ENCODE data around the gene LRP1B. TPM values are rescaled to one million over a fixed set of nuclear protein-coding genes. Genes with fewer than 3 reads are reported as not detected.
A peak's percentile ranks its signal among the peaks of the same experiment; 100 is the strongest.

Gene LRP1B
- total RNA-seq, 1 experiment from 2014 or later: 0.03 TPM

GRCh38 chr2:140542627-140543026, 1588.2 kb downstream of the LRP1B start:
- in situ Hi-C loops (cut with HindIII; ENCODE audit: low pct_unique_long_range_greater_than_20kb, low sequenced_read_pairs): no loop called here
- no peak for DNase-seq (ENCODE audit: low read depth, low spot score)

- no peak for DNase-seq (ENCODE audit: low read depth, low spot score)
- in situ Hi-C loops (cut with HindIII; ENCODE audit: low pct_unique_long_range_greater_than_20kb, low sequenced_read_pairs): no loop called here
Measured at GRCh38 chr2:140539242-140539875, 1591.5 kb downstream of the LRP1B start.

GRCh38 chr2:140529706-140530105, 1601.1 kb downstream of the LRP1B start:
- DNase-seq (ENCODE audit: low read depth, low spot score): no peak
- in situ Hi-C loops (cut with HindIII; ENCODE audit: low pct_unique_long_range_greater_than_20kb, low sequenced_read_pairs): no loop called here

- in situ Hi-C loops (cut with HindIII; ENCODE audit: low pct_unique_long_range_greater_than_20kb, low sequenced_read_pairs): no loop called here
- DNase-seq (ENCODE audit: low read depth, low spot score): no peak
Measured at GRCh38 chr2:140528982-140529381, 1601.8 kb downstream of the LRP1B start.

- no peak for DNase-seq (ENCODE audit: low read depth, low spot score)
Measured at GRCh38 chr2:140526575-140526974, 1604.2 kb downstream of the LRP1B start.

GRCh38 chr2:140512106-140512505, 1618.7 kb downstream of the LRP1B start:
- in situ Hi-C loops (cut with HindIII; ENCODE audit: low pct_unique_long_range_greater_than_20kb, low sequenced_read_pairs): no loop called here
- DNase-seq (ENCODE audit: low read depth, low spot score): no peak

More at GRCh38 chr2:140526575-140526974, 1604.2 kb downstream of the LRP1B start:
- in situ Hi-C loops (cut with HindIII; ENCODE audit: low pct_unique_long_range_greater_than_20kb, low sequenced_read_pairs): no loop called here

GRCh38 chr2:140509765-140510164, 1621.1 kb downstream of the LRP1B start:
- in situ Hi-C loops (cut with HindIII; ENCODE audit: low pct_unique_long_range_greater_than_20kb, low sequenced_read_pairs): no loop called here
- no peak for DNase-seq (ENCODE audit: low read depth, low spot score)

GRCh38 chr2:140508756-140509155, 1622.1 kb downstream of the LRP1B start:
- DNase-seq (ENCODE audit: low read depth, low spot score): no peak
- in situ Hi-C loops (cut with HindIII; ENCODE audit: low pct_unique_long_range_greater_than_20kb, low sequenced_read_pairs): no loop called here

GRCh38 chr2:140506606-140507005, 1624.2 kb downstream of the LRP1B start:
- peak; percentile 2 for DNase-seq (ENCODE audit: low read depth, low spot score)
- in situ Hi-C loops (cut with HindIII; ENCODE audit: low pct_unique_long_range_greater_than_20kb, low sequenced_read_pairs): no loop called here

- no peak for DNase-seq (ENCODE audit: low read depth, low spot score)
- in situ Hi-C loops (cut with HindIII; ENCODE audit: low pct_unique_long_range_greater_than_20kb, low sequenced_read_pairs): no loop called here
Measured at GRCh38 chr2:140504601-140505000, 1626.2 kb downstream of the LRP1B start.

- no peak for DNase-seq (ENCODE audit: low read depth, low spot score)
- in situ Hi-C loops (cut with HindIII; ENCODE audit: low pct_unique_long_range_greater_than_20kb, low sequenced_read_pairs): no loop called here
Measured at GRCh38 chr2:140502951-140503630, 1627.7 kb downstream of the LRP1B start.

- in situ Hi-C loops (cut with HindIII; ENCODE audit: low pct_unique_long_range_greater_than_20kb, low sequenced_read_pairs): no loop called here
Measured at GRCh38 chr2:140498360-140498759, 1632.5 kb downstream of the LRP1B start.

GRCh38 chr2:140496714-140497113, 1634.1 kb downstream of the LRP1B start:
- DNase-seq (ENCODE audit: low read depth, low spot score): no peak

More at GRCh38 chr2:140498360-140498759, 1632.5 kb downstream of the LRP1B start:
- no peak for DNase-seq (ENCODE audit: low read depth, low spot score)

GRCh38 chr2:140491876-140492275, 1638.9 kb downstream of the LRP1B start:
- no peak for DNase-seq (ENCODE audit: low read depth, low spot score)
- in situ Hi-C loops (cut with HindIII; ENCODE audit: low pct_unique_long_range_greater_than_20kb, low sequenced_read_pairs): no loop called here

More at GRCh38 chr2:140496714-140497113, 1634.1 kb downstream of the LRP1B start:
- in situ Hi-C loops (cut with HindIII; ENCODE audit: low pct_unique_long_range_greater_than_20kb, low sequenced_read_pairs): no loop called here

GRCh38 chr2:140489193-140489592, 1641.6 kb downstream of the LRP1B start:
- in situ Hi-C loops (cut with HindIII; ENCODE audit: low pct_unique_long_range_greater_than_20kb, low sequenced_read_pairs): no loop called here

GRCh38 chr2:140481136-140481535, 1649.7 kb downstream of the LRP1B start:
- in situ Hi-C loops (cut with HindIII; ENCODE audit: low pct_unique_long_range_greater_than_20kb, low sequenced_read_pairs): no loop called here
- DNase-seq (ENCODE audit: low read depth, low spot score): no peak

More at GRCh38 chr2:140489193-140489592, 1641.6 kb downstream of the LRP1B start:
- no peak for DNase-seq (ENCODE audit: low read depth, low spot score)

GRCh38 chr2:140473851-140474250, 1657.0 kb downstream of the LRP1B start:
- in situ Hi-C loops (cut with HindIII; ENCODE audit: low pct_unique_long_range_greater_than_20kb, low sequenced_read_pairs): no loop called here
- no peak for DNase-seq (ENCODE audit: low read depth, low spot score)

- in situ Hi-C loops (cut with HindIII; ENCODE audit: low pct_unique_long_range_greater_than_20kb, low sequenced_read_pairs): no loop called here
- DNase-seq (ENCODE audit: low read depth, low spot score): no peak
Measured at GRCh38 chr2:140472676-140473075, 1658.1 kb downstream of the LRP1B start.

GRCh38 chr2:140465301-140465700, 1665.5 kb downstream of the LRP1B start:
- peak; percentile 79 for DNase-seq (ENCODE audit: low read depth, low spot score)
- in situ Hi-C loops (cut with HindIII; ENCODE audit: low pct_unique_long_range_greater_than_20kb, low sequenced_read_pairs): no loop called here

Measured in SK-MEL-5 (cell line).